HepG2 (cell line): ENCODE measurements around the gene NHSL1. TPM values are rescaled to one million over a fixed set of nuclear protein-coding genes. Genes with fewer than 3 reads are reported as not detected.

ENCODE experiments used
- EED ChIP-seq: sonication (generic); formaldehyde crosslinking; IDR thresholded peaks from 2 replicates; pipeline ENCODE4 v1.5.0; 2020; ENCODE audit warnings: mild to moderate bottlenecking, missing genetic modification reagents
- ESRRA ChIP-seq: sonication (generic); formaldehyde crosslinking; IDR thresholded peaks from 2 replicates; pipeline ENCODE4 v1.5.1; 2020; ENCODE audit warnings: mild to moderate bottlenecking, low read depth, missing genetic modification reagents
- GTF3A ChIP-seq: sonication (generic); formaldehyde crosslinking; conservative IDR thresholded peaks from 2 replicates; pipeline ENCODE4 v1.4.0; 2020; ENCODE audit warnings: mild to moderate bottlenecking, missing genetic modification reagents
- HNF4G ChIP-seq, 2 experiments: sonication (generic) in 1 of 2; formaldehyde crosslinking in 1 of 2; IDR thresholded peaks; 2 replicates each; pipeline versions ENCODE4 v1.4.0 to v1.6.1; 2011 to 2020; ENCODE audit warnings: borderline replicate concordance in 2 of 2, low read depth in 2 of 2, mild to moderate bottlenecking in 2 of 2, low read length in 1 of 2, missing genetic modification reagents in 1 of 2, moderate library complexity in 1 of 2
- MATR3 ChIP-seq: sonication (generic); formaldehyde crosslinking; IDR thresholded peaks from 2 replicates; pipeline ENCODE4 v1.4.0; 2020; ENCODE audit warnings: missing genetic modification reagents
- MNT ChIP-seq: fragments of 450-650 bp; IDR thresholded peaks from 2 replicates; pipeline ENCODE4 v1.6.1; 2016
- NFE2L2 ChIP-seq: fragments of 150-350 bp; IDR thresholded peaks from 2 replicates; pipeline ENCODE4 v1.6.1; 2014; ENCODE audit warnings: low read length
- PHB2 ChIP-seq: fragments of 450-650 bp; IDR thresholded peaks from 2 replicates; pipeline ENCODE4 v1.6.1; 2018; ENCODE audit not compliant: partially characterized antibody
- POLR2AphosphoS5 ChIP-seq: IDR thresholded peaks from 2 replicates; pipeline ENCODE4 v1.6.1; 2012; ENCODE audit warnings: low read depth, low read length
- RBAK ChIP-seq: sonication (generic); formaldehyde crosslinking; IDR thresholded peaks from 2 replicates; pipeline ENCODE4 v1.5.1; 2020; ENCODE audit warnings: mild to moderate bottlenecking, missing genetic modification reagents
- RXRA ChIP-seq: sonication (generic); formaldehyde crosslinking; IDR thresholded peaks from 2 replicates; pipeline ENCODE4 v1.5.1; 2020; ENCODE audit warnings: missing genetic modification reagents
- SMARCE1 ChIP-seq: fragments of 450-650 bp; IDR thresholded peaks from 2 replicates; pipeline ENCODE4 v1.6.1; 2017; ENCODE audit warnings: borderline replicate concordance
- SOX5 ChIP-seq: IDR thresholded peaks from 2 replicates; pipeline ENCODE4 v1.6.1; 2016; ENCODE audit warnings: borderline replicate concordance
- SP5 ChIP-seq: IDR thresholded peaks from 2 replicates; pipeline ENCODE4 v1.6.1; 2016; ENCODE audit warnings: low read depth, borderline replicate concordance
- TARDBP ChIP-seq: sonication (generic); formaldehyde crosslinking; IDR thresholded peaks from 2 replicates; pipeline ENCODE4 v1.8.0; 2022; ENCODE audit warnings: mild to moderate bottlenecking, missing genetic modification reagents
- TBL1XR1 ChIP-seq: fragments of 150-350 bp; IDR thresholded peaks from 2 replicates; pipeline ENCODE4 v1.6.1; 2014; ENCODE audit warnings: borderline replicate concordance, low read length; ENCODE audit not compliant: partially characterized antibody
- TEAD2 ChIP-seq: sonication (generic); formaldehyde crosslinking; IDR thresholded peaks from 2 replicates; pipeline ENCODE4 v1.9.0; 2021; ENCODE audit warnings: missing genetic modification reagents
- ZNF160 ChIP-seq: sonication (generic); formaldehyde crosslinking; IDR thresholded peaks from 2 replicates; pipeline ENCODE4 v1.8.0; 2022; ENCODE audit warnings: mild to moderate bottlenecking, inconsistent platforms, missing genetic modification reagents
- ZNF230 ChIP-seq: sonication (generic); formaldehyde crosslinking; IDR thresholded peaks from 2 replicates; pipeline ENCODE4 v1.4.0; 2020; ENCODE audit warnings: mild to moderate bottlenecking, missing genetic modification reagents
- ZNF275 ChIP-seq: sonication (generic); formaldehyde crosslinking; IDR thresholded peaks from 2 replicates; pipeline ENCODE4 v1.8.0; 2022; ENCODE audit warnings: missing genetic modification reagents, mild to moderate bottlenecking, inconsistent platforms, borderline replicate concordance
- ZNF281 ChIP-seq: sonication (generic); formaldehyde crosslinking; IDR thresholded peaks from 2 replicates; pipeline ENCODE4 v1.4.0; 2020; ENCODE audit warnings: missing genetic modification reagents, borderline replicate concordance
- ZNF503 ChIP-seq: sonication (generic); formaldehyde crosslinking; IDR thresholded peaks from 2 replicates; pipeline ENCODE4 v1.4.0; 2020; ENCODE audit warnings: missing genetic modification reagents
- ZNF530 ChIP-seq: sonication (generic); formaldehyde crosslinking; IDR thresholded peaks from 2 replicates; pipeline ENCODE4 v1.5.0; 2020; ENCODE audit warnings: low read depth, mild to moderate bottlenecking, missing genetic modification reagents
- polyA plus RNA-seq, 8 experiments: library from polyadenylated mRNA; depleted of rRNA in 3 of 8; stranded (reverse) in 7 of 8; unstranded in 1 of 8; fragments of >200 nt; fragmentation: Illumina TruSeq in 4 of 8; extraction: Trizol in 4 of 8; gene quantifications; 2 replicates each; pipeline versions ENCODE4 v1.2.1 to v1.2.3, GENCODE V29; 2011 to 2016; ENCODE audit warnings: low read depth in 4 of 8, missing spikeins in 1 of 8, mixed read lengths in 1 of 8; ENCODE audit not compliant: insufficient read depth in 1 of 8
- total RNA-seq, 5 experiments: library from RNA; depleted of rRNA; stranded (reverse); fragments of >200 nt; fragmentation: Illumina TruSeq; extraction: Trizol; gene quantifications; 2 replicates each; pipeline ENCODE4 v1.2.3, GENCODE V29; 2016; ENCODE audit warnings: low read depth in 1 of 5

NHSL1 gene
- total and polyA plus RNA-seq, 2 of the 13 experiments (the other 11 are each of a cell fraction or from before 2014, with no cell fraction given), result 24.9 to 53.6 TPM

GRCh38 chr6:138504764-138505689, 5.7 kb upstream of the NHSL1 start (continued):
- TF ChIP-seq ZNF275 (no peak), EED (CRISPR knock-in tag) (no peak), ZNF230 (no peak), ZNF160 (CRISPR knock-in tag) (no peak), NFE2L2 (no peak), PHB2 (no peak), POLR2AphosphoS5 (no peak), TARDBP (no peak), HNF4G (IDR thresholded peaks at IDR 0.05; ENCODE audit: borderline replicate concordance, low read depth, low read length) (no peak), HNF4G (CRISPR knock-in tag; IDR thresholded peaks at IDR 0.05; ENCODE audit: borderline replicate concordance, low read depth) (no peak), GTF3A (CRISPR knock-in tag) (no peak), ZNF503 (CRISPR knock-in tag) (0 out of 2 replicates have a peak, but pooled peaks have one; percentile 18), SMARCE1 (no peak), TEAD2 (CRISPR knock-in tag) (no peak), MATR3 (CRISPR knock-in tag) (no peak), ESRRA (no peak), SP5 (peak; percentile 54; the same call in 1 of the 2 replicates), SOX5 (peak; percentile 7; the same call in 1 of the 2 replicates), TBL1XR1 (no peak), MNT (no peak), RXRA (CRISPR knock-in tag) (no peak), RBAK (CRISPR knock-in tag) (no peak), ZNF530 (CRISPR knock-in tag) (no peak), ZNF281 (CRISPR knock-in tag) (peak; percentile 57; the same call in 1 of the 2 replicates)
